GM12891 (cell line): ENCODE results near the gene LRRC40.

Source experiments
- PAX5 ChIP-seq: IDR thresholded peaks from 2 replicates; pipeline ENCODE4 v1.6.1; 2011; ENCODE audit warnings: low read length, moderate library complexity, mild to moderate bottlenecking; ENCODE audit not compliant: insufficient read depth, severe bottlenecking
- POLR2A ChIP-seq: IDR thresholded peaks from 2 replicates; pipeline ENCODE4 v1.6.1; 2011; ENCODE audit warnings: low read depth, low read length, control low read depth
- POLR2AphosphoS5 ChIP-seq: IDR thresholded peaks from 2 replicates; pipeline ENCODE4 v1.6.1; 2011; ENCODE audit warnings: low read depth, low read length, control low read depth
- POU2F2 ChIP-seq: IDR thresholded peaks from 2 replicates; pipeline ENCODE4 v1.6.1; 2011; ENCODE audit warnings: low read depth, mild to moderate bottlenecking, control low read depth, low read length, moderate library complexity
- SPI1 ChIP-seq: IDR thresholded peaks from 2 replicates; pipeline ENCODE4 v1.6.1; 2011; ENCODE audit warnings: low read depth, low read length, control low read depth
- TAF1 ChIP-seq: IDR thresholded peaks from 2 replicates; pipeline ENCODE4 v1.6.1; 2011; ENCODE audit warnings: low read depth, low read length, control low read depth

- peak; percentile 84 for TF ChIP-seq POLR2A
- peak; percentile 92 for TF ChIP-seq POLR2AphosphoS5
- TF ChIP-seq SPI1, result no peak
- TF ChIP-seq TAF1, result peak; percentile 67
- TF ChIP-seq POU2F2, result peak; percentile 22; the same call in 1 of the 2 replicates
- no peak for TF ChIP-seq PAX5
Observed at GRCh38 chr1:70221238-70222121, 16.1 kb upstream of the LRRC40 start, which contains the start of gene SRSF11.
